Activated T-helper 17 cell treated with anti-CD3 and anti-CD28 coated beads, Interleukin-2, amount 50 U/mL, for 72 hours (primary cell): ENCODE data around the gene CEBPZ. TPM values are rescaled to one million over a fixed set of nuclear protein-coding genes. Genes with fewer than 3 reads are reported as not detected.
A peak's percentile ranks its signal among the peaks of the same experiment; 100 is the strongest.
"Not testable (repeated sequence)": the region's sequence is repeated elsewhere in the genome, so short reads cannot be mapped to it uniquely, and the experiment has no call there.

Experiments used
- ATAC-seq: fragments of 150-1000 bp; cut with Tn5 transposase; replicated peaks from 2 replicates; pipeline ENCODE4 v1.10.0; 2021; ENCODE audit warnings: mild to moderate bottlenecking, moderate library complexity
- H3K27ac Mint-ChIP-seq: one replicate; pipeline ENCODE4 v1.8.0; 2022; ENCODE audit warnings: mixed read lengths
- H3K27me3 Mint-ChIP-seq: one replicate; pipeline ENCODE4 v1.8.0; 2022; ENCODE audit warnings: mixed read lengths
- H3K36me3 Mint-ChIP-seq: one replicate; pipeline ENCODE4 v1.8.0; 2022; ENCODE audit warnings: low read depth, mild to moderate bottlenecking, mixed read lengths
- H3K4me1 Mint-ChIP-seq: one replicate; pipeline ENCODE4 v1.8.0; 2022; ENCODE audit warnings: mixed read lengths
- H3K4me3 Mint-ChIP-seq: one replicate; pipeline ENCODE4 v1.8.0; 2022; ENCODE audit warnings: mild to moderate bottlenecking, mixed read lengths
- H3K9me3 Mint-ChIP-seq: one replicate; pipeline ENCODE4 v1.8.0; 2022; ENCODE audit warnings: mixed read lengths
- total RNA-seq, 2 donors: library from RNA; stranded (reverse); gene quantifications; one replicate each; pipeline ENCODE4 v1.2.3, GENCODE V29; 2022

Gene CEBPZ
- total RNA-seq, 2 donors from 2014 or later = 55.6 to 68.3 TPM

- H3K27me3 Mint-ChIP-seq = no peaks in the 10 kb centered on the region
- no peak for ATAC-seq
- peaks cover 97% of the 10 kb centered on the region for H3K36me3 Mint-ChIP-seq
- H3K4me3 Mint-ChIP-seq = no peak overlapping the region
- peaks cover 28% of the 10 kb centered on the region for H3K4me1 Mint-ChIP-seq
- peaks cover 8% of the 10 kb centered on the region for H3K9me3 Mint-ChIP-seq
- H3K27ac Mint-ChIP-seq = no peak overlapping the region
These were observed 27.7 kb downstream of the CEBPZ start for GRCh38 chr2:37203708-37204107.

GRCh38 chr2:37201766-37202165 lies 29.6 kb downstream of the CEBPZ start:
- Mint-ChIP-seq H3K9me3 (peaks cover 3% of the 10 kb centered on the region), H3K36me3 (peaks cover 85% of the 10 kb centered on the region), H3K27ac (peak overlapping the region; percentile 78), H3K27me3 (no peaks in the 10 kb centered on the region), H3K4me3 (peak overlapping the region; percentile 28), H3K4me1 (peaks cover 19% of the 10 kb centered on the region)
- peak; percentile 71 for ATAC-seq

GRCh38 chr2:37201208-37201607 lies 30.2 kb downstream of the CEBPZ start:
- Mint-ChIP-seq H3K27me3 (no peaks in the 10 kb centered on the region), H3K27ac (peak overlapping the region; percentile 78), H3K4me1 (peaks cover 20% of the 10 kb centered on the region), H3K9me3 (no peaks in the 10 kb centered on the region), H3K4me3 (peak overlapping the region; percentile 28), H3K36me3 (peaks cover 85% of the 10 kb centered on the region)
- ATAC-seq = peak; percentile 17

GRCh38 chr2:37198681-37199065 lies 32.7 kb downstream of the CEBPZ start:
- Mint-ChIP-seq H3K4me3 (no peak overlapping the region), H3K36me3 (peaks cover 61% of the 10 kb centered on the region), H3K27ac (no peak overlapping the region), H3K4me1 (peaks cover 13% of the 10 kb centered on the region), H3K27me3 (no peaks in the 10 kb centered on the region), H3K9me3 (no peaks in the 10 kb centered on the region)
- ATAC-seq = no peak

- Mint-ChIP-seq H3K27ac (peak within 1 kb of the TSS; percentile 97), H3K4me3 (peak within 1 kb of the TSS; percentile 91), H3K9me3 (no peaks in the 10 kb centered on the region), H3K36me3 (peaks cover 40% of the 10 kb centered on the region), H3K27me3 (no peaks in the 10 kb centered on the region), H3K4me1 (peaks cover 10% of the 10 kb centered on the region)
- ATAC-seq = peak; percentile 88
These were observed 34.8 kb downstream of the CEBPZ start, which contains the start of gene CEBPZOS for GRCh38 chr2:37196320-37197195. TSS of gene CEBPZOS (plus strand) at chr2:37196496. CDS start at chr2:37199705, 3,209 bp downstream.

- not testable (repeated sequence) for ATAC-seq, H3K9me3 Mint-ChIP-seq, H3K27me3 Mint-ChIP-seq
- H3K36me3 Mint-ChIP-seq = peaks cover 34% of the 10 kb centered on the region
- H3K27ac Mint-ChIP-seq = peak overlapping the region; percentile 97
- H3K4me1 Mint-ChIP-seq = peaks cover 10% of the 10 kb centered on the region
- H3K4me3 Mint-ChIP-seq = peak overlapping the region; percentile 91
These were observed 35.5 kb downstream of the CEBPZ start for GRCh38 chr2:37195862-37196319.

- H3K9me3 Mint-ChIP-seq = no peaks in the 10 kb centered on the region
- H3K27me3 Mint-ChIP-seq = peaks cover 4% of the 10 kb centered on the region
These were observed 38.8 kb downstream of the CEBPZ start for GRCh38 chr2:37192551-37192950.

GRCh38 chr2:37191747-37192146 lies 39.6 kb downstream of the CEBPZ start:
- peaks cover 4% of the 10 kb centered on the region for H3K27me3 Mint-ChIP-seq
- no peak for ATAC-seq
- no peak overlapping the region for H3K27ac Mint-ChIP-seq
- H3K9me3 Mint-ChIP-seq = no peaks in the 10 kb centered on the region
- peaks cover 5% of the 10 kb centered on the region for H3K4me1 Mint-ChIP-seq
- no peak overlapping the region for H3K4me3 Mint-ChIP-seq
- H3K36me3 Mint-ChIP-seq = peaks cover 8% of the 10 kb centered on the region

More at GRCh38 chr2:37192551-37192950, 38.8 kb downstream of the CEBPZ start:
- H3K4me1 Mint-ChIP-seq = peaks cover 5% of the 10 kb centered on the region
- ATAC-seq = no peak
- H3K4me3 Mint-ChIP-seq = no peak overlapping the region
- H3K36me3 Mint-ChIP-seq = peaks cover 14% of the 10 kb centered on the region
- no peak overlapping the region for H3K27ac Mint-ChIP-seq

GRCh38 chr2:37191253-37191652 lies 40.1 kb downstream of the CEBPZ start:
- no peak overlapping the region for H3K4me3 Mint-ChIP-seq
- peaks cover 3% of the 10 kb centered on the region for H3K36me3 Mint-ChIP-seq
- H3K9me3 Mint-ChIP-seq = no peaks in the 10 kb centered on the region
- no peak overlapping the region for H3K27ac Mint-ChIP-seq
- no peak for ATAC-seq
- peaks cover 2% of the 10 kb centered on the region for H3K4me1 Mint-ChIP-seq
- peaks cover 6% of the 10 kb centered on the region for H3K27me3 Mint-ChIP-seq

GRCh38 chr2:37190290-37190689 lies 41.1 kb downstream of the CEBPZ start:
- H3K27ac Mint-ChIP-seq = no peak overlapping the region
- H3K4me3 Mint-ChIP-seq = no peak overlapping the region
- no peak for ATAC-seq

GRCh38 chr2:37189452-37190153 lies 41.8 kb downstream of the CEBPZ start:
- H3K4me3 Mint-ChIP-seq = no peak overlapping the region
- no peak overlapping the region for H3K27ac Mint-ChIP-seq
- no peaks in the 10 kb centered on the region for H3K9me3 Mint-ChIP-seq
- peak; percentile 66 for ATAC-seq
- H3K27me3 Mint-ChIP-seq = peaks cover 11% of the 10 kb centered on the region
- H3K36me3 Mint-ChIP-seq = no peaks in the 10 kb centered on the region
- no peaks in the 10 kb centered on the region for H3K4me1 Mint-ChIP-seq

More at GRCh38 chr2:37190290-37190689, 41.1 kb downstream of the CEBPZ start:
- H3K36me3 Mint-ChIP-seq = no peaks in the 10 kb centered on the region
- peaks cover 11% of the 10 kb centered on the region for H3K27me3 Mint-ChIP-seq
- H3K4me1 Mint-ChIP-seq = no peaks in the 10 kb centered on the region
- H3K9me3 Mint-ChIP-seq = no peaks in the 10 kb centered on the region

- H3K4me1 Mint-ChIP-seq = no peaks in the 10 kb centered on the region
- H3K36me3 Mint-ChIP-seq = no peaks in the 10 kb centered on the region
- H3K9me3 Mint-ChIP-seq = no peaks in the 10 kb centered on the region
- no peak for ATAC-seq
- no peak within 1 kb of the TSS for H3K4me3 Mint-ChIP-seq
- peaks cover 11% of the 10 kb centered on the region for H3K27me3 Mint-ChIP-seq
- H3K27ac Mint-ChIP-seq = no peak within 1 kb of the TSS
These were observed 42.8 kb downstream of the CEBPZ start, which contains the start of gene SULT6B1 for GRCh38 chr2:37188570-37188969. TSS of gene SULT6B1 (minus strand) at chr2:37188670. CDS start at chr2:37188640, 30 bp downstream.

GRCh38 chr2:37181726-37182684 lies 49.4 kb downstream of the CEBPZ start:
- peaks cover 11% of the 10 kb centered on the region for H3K27me3 Mint-ChIP-seq

GRCh38 chr2:37180640-37181039 lies 50.8 kb downstream of the CEBPZ start:
- no peaks in the 10 kb centered on the region for H3K4me1 Mint-ChIP-seq
- no peak for ATAC-seq

More at GRCh38 chr2:37181726-37182684, 49.4 kb downstream of the CEBPZ start:
- no peaks in the 10 kb centered on the region for H3K9me3 Mint-ChIP-seq
- ATAC-seq = no peak
- H3K4me1 Mint-ChIP-seq = no peaks in the 10 kb centered on the region
- H3K36me3 Mint-ChIP-seq = no peaks in the 10 kb centered on the region
- H3K4me3 Mint-ChIP-seq = no peak overlapping the region
- H3K27ac Mint-ChIP-seq = no peak overlapping the region

More at GRCh38 chr2:37180640-37181039, 50.8 kb downstream of the CEBPZ start:
- H3K9me3 Mint-ChIP-seq = no peaks in the 10 kb centered on the region
- H3K36me3 Mint-ChIP-seq = no peaks in the 10 kb centered on the region
- H3K4me3 Mint-ChIP-seq = no peak overlapping the region
- H3K27me3 Mint-ChIP-seq = peaks cover 4% of the 10 kb centered on the region
- H3K27ac Mint-ChIP-seq = no peak overlapping the region
